Glutamatergic neuron (in vitro differentiated cells): ENCODE results near the gene IER2. TPM values are rescaled to one million over a fixed set of nuclear protein-coding genes. Genes with fewer than 3 reads are reported as not detected.

Experiments
- DNase-seq: peaks from one replicate; pipeline ENCODE4 v3.0.0; 2022
- H3K27ac Mint-ChIP-seq: one replicate; pipeline ENCODE4 v1.8.0; 2020; ENCODE audit warnings: mild to moderate bottlenecking, mixed read lengths, inconsistent platforms; ENCODE audit not compliant: unreplicated experiment
- H3K27me3 Mint-ChIP-seq: one replicate; pipeline ENCODE4 v1.8.0; 2020; ENCODE audit warnings: mild to moderate bottlenecking, moderate library complexity, mixed read lengths, inconsistent platforms; ENCODE audit not compliant: unreplicated experiment
- H3K36me3 Mint-ChIP-seq: one replicate; pipeline ENCODE4 v1.8.0; 2020; ENCODE audit warnings: mild to moderate bottlenecking, mixed read lengths, inconsistent platforms; ENCODE audit not compliant: unreplicated experiment
- H3K4me1 Mint-ChIP-seq: one replicate; pipeline ENCODE4 v1.8.0; 2020; ENCODE audit warnings: mild to moderate bottlenecking, low read depth, mixed read lengths, inconsistent platforms; ENCODE audit not compliant: unreplicated experiment
- H3K4me3 Mint-ChIP-seq: one replicate; pipeline ENCODE4 v1.8.0; 2020; ENCODE audit warnings: mild to moderate bottlenecking, mixed read lengths, inconsistent platforms; ENCODE audit not compliant: unreplicated experiment
- H3K9me3 Mint-ChIP-seq: one replicate; pipeline ENCODE4 v1.8.0; 2020; ENCODE audit warnings: mild to moderate bottlenecking, moderate library complexity, mixed read lengths, inconsistent platforms; ENCODE audit not compliant: unreplicated experiment
- CTCF ChIP-seq: fragments of 200-600 bp; sonication (generic); IDR thresholded peaks from one replicate; pipeline ENCODE4 v1.5.0; 2021; ENCODE audit not compliant: partially characterized antibody, unreplicated experiment
- total RNA-seq: library from RNA; stranded (reverse); fragmentation: NEBNext Ultra II Directional; extraction: Animal tissue kit (Norgen Biotek cat#: 25700); gene quantifications from one replicate; pipeline ENCODE4 v1.2.1, GENCODE V29; 2021; ENCODE audit not compliant: unreplicated experiment

The IER2 gene
- total RNA-seq, 1 donor from 2014 or later, result 109 TPM

- Mint-ChIP-seq H3K4me1 (no peaks in the 10 kb centered on the region), H3K9me3 (no peaks in the 10 kb centered on the region), H3K36me3 (no peaks in the 10 kb centered on the region), H3K27me3 (peaks cover 4% of the 10 kb centered on the region), H3K27ac (no peak overlapping the region), H3K4me3 (no peak overlapping the region)
- no peak for DNase-seq
- TF ChIP-seq CTCF, result no peak
These were observed 40.7 kb upstream of the IER2 start for GRCh38 chr19:13109361-13110098.

GRCh38 chr19:13110099-13110610 lies 40.1 kb upstream of the IER2 start:
- no peak for DNase-seq
- H3K4me3 Mint-ChIP-seq, result no peak overlapping the region
- H3K36me3 Mint-ChIP-seq, result no peaks in the 10 kb centered on the region
- H3K9me3 Mint-ChIP-seq, result no peaks in the 10 kb centered on the region
- H3K4me1 Mint-ChIP-seq, result no peaks in the 10 kb centered on the region
- peaks cover 2% of the 10 kb centered on the region for H3K27me3 Mint-ChIP-seq
- no peak for TF ChIP-seq CTCF
- no peak overlapping the region for H3K27ac Mint-ChIP-seq

- TF ChIP-seq CTCF, result no peak
- Mint-ChIP-seq H3K27ac (no peak overlapping the region), H3K36me3 (no peaks in the 10 kb centered on the region), H3K4me3 (no peak overlapping the region), H3K27me3 (peaks cover 4% of the 10 kb centered on the region), H3K9me3 (peaks cover 7% of the 10 kb centered on the region), H3K4me1 (peaks cover 6% of the 10 kb centered on the region)
- no peak for DNase-seq
These were observed 37.7 kb upstream of the IER2 start for GRCh38 chr19:13112555-13112954.

GRCh38 chr19:13115936-13116281 lies 34.3 kb upstream of the IER2 start:
- peaks cover 11% of the 10 kb centered on the region for H3K27me3 Mint-ChIP-seq
- peaks cover 12% of the 10 kb centered on the region for H3K9me3 Mint-ChIP-seq
- peaks cover 13% of the 10 kb centered on the region for H3K4me1 Mint-ChIP-seq
- no peak for TF ChIP-seq CTCF
- H3K4me3 Mint-ChIP-seq, result peak overlapping the region; percentile 94
- no peak for DNase-seq
- H3K36me3 Mint-ChIP-seq, result no peaks in the 10 kb centered on the region
- H3K27ac Mint-ChIP-seq, result no peak overlapping the region
